Suprapubic skin (tissue), 4 donors: Measurements from ENCODE around the gene BRINP2.

Experiments
- CTCF ChIP-seq, 2 donors: fragments of 200-600 bp in 1 of 2; fragments of 450-650 bp in 1 of 2; sonication (generic) in 1 of 2; IDR thresholded peaks; one replicate each; pipeline ENCODE4 v1.5.1; 2016 to 2019; ENCODE audit warnings: antibody characterized with exemption in 2 of 2, mild to moderate bottlenecking in 1 of 2, moderate library complexity in 1 of 2
- EP300 ChIP-seq: sonication (generic); formaldehyde crosslinking; IDR thresholded peaks from one replicate; pipeline ENCODE4 v1.6.1; 2017; ENCODE audit warnings: antibody characterized with exemption
- POLR2A ChIP-seq, 2 donors: fragments of 450-650 bp; IDR thresholded peaks; one replicate each; pipeline ENCODE4 v1.6.1; 2017; ENCODE audit warnings: antibody characterized with exemption in 2 of 2, mild to moderate bottlenecking in 2 of 2, moderate library complexity in 2 of 2
- POLR2AphosphoS5 ChIP-seq, 3 donors: sonication (generic); formaldehyde crosslinking; IDR thresholded peaks; one replicate each; pipeline ENCODE4 v1.6.1; 2017; ENCODE audit warnings: antibody characterized with exemption in 3 of 3

DNA sequence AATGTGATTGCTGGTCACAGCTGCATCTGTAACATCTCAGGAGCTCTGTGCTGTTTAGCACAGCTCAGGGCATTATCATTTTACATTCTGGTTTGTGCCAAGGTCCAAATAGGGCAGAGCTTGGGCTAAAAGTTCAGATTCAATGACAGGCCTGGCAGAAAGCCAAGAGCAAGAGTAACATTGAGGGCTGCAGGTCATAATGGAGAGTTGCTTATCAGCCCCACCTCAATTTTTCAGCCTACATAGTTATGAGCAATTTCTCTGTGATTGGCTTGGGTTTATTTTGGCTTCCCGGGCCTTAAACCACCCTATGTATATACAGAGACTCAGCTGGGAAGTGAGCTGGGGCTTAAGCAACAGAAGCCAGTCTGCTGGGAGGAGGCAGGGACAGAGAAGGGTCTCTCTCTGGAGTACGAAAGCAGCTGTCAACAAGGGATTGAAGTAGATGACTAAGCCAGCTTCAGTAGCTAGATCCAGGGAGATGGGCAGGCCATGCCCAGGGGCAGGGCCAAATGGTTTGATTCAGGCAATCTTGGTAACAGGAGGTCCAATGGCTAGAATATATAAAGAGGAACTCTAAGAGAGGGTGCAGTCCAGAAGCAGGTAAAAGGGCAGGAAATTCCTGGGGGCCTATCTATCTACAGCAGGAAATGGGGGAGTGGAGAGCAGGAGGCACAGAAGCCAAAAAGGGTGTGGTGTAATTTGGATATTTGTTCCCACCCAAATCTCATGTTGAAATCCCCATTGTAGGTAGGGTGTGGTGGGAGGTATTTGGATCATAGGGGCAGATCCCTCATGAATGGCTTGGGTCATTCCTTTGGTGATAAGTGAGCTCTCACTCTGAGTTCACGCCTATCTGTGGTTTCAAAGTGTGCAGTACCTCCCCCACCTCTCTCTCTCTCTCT lies 49.0 kb downstream of the BRINP2 start:
- TF ChIP-seq POLR2AphosphoS5 (IDR thresholded peaks at IDR 0.05) (no peak), CTCF (IDR thresholded peaks at IDR 0.05) (no peak), EP300 (no peak), POLR2A (IDR thresholded peaks at IDR 0.05) (no peak)
